BLaER1 (cell line): ENCODE measurements around the gene PIP4K2B.

Source experiments
- H3K27ac ChIP-seq: shearing (Covaris generic); formaldehyde crosslinking; 2 replicates; pipeline ENCODE4 v1.8.1; 2022
- H3K27me3 ChIP-seq: shearing (Covaris generic); formaldehyde crosslinking; 2 replicates; pipeline ENCODE4 v1.8.1; 2022
- H3K36me3 ChIP-seq: shearing (Covaris generic); formaldehyde crosslinking; 2 replicates; pipeline ENCODE4 v1.8.1; 2022
- H3K4me1 ChIP-seq: shearing (Covaris generic); formaldehyde crosslinking; 2 replicates; pipeline ENCODE4 v1.8.1; 2022
- H3K4me2 ChIP-seq: shearing (Covaris generic); formaldehyde crosslinking; 2 replicates; pipeline ENCODE4 v1.8.1; 2022
- H3K4me3 ChIP-seq: shearing (Covaris generic); formaldehyde crosslinking; 2 replicates; pipeline ENCODE4 v1.8.1; 2022
- H3K9ac ChIP-seq: shearing (Covaris generic); formaldehyde crosslinking; 2 replicates; pipeline ENCODE4 v1.8.1; 2022
- H3K9me3 ChIP-seq: shearing (Covaris generic); formaldehyde crosslinking; 2 replicates; pipeline ENCODE4 v1.8.1; 2022
- H4K20me1 ChIP-seq: shearing (Covaris generic); formaldehyde crosslinking; 2 replicates; pipeline ENCODE4 v1.8.1; 2022
- Cebpa-rat ChIP-seq: shearing (Covaris generic); IDR thresholded peaks from 2 replicates; pipeline ENCODE4 v1.8.1; 2022

Gene PIP4K2B

GRCh38 chr17:38725066-38725465 lies 74.3 kb downstream of the PIP4K2B start:
- peak overlapping the region; percentile 94 for H3K4me2 ChIP-seq
- no peaks in the 10 kb centered on the region for H3K27me3 ChIP-seq
- no peak overlapping the region for H3K4me3 ChIP-seq
- H3K9me3 ChIP-seq = no peaks in the 10 kb centered on the region
- H3K9ac ChIP-seq = 0 out of 2 replicates have a peak overlapping the region, but pooled peaks have one; percentile 1
- peak overlapping the region; percentile 51 for H3K27ac ChIP-seq
- peaks cover 95% of the 10 kb centered on the region for H3K4me1 ChIP-seq
- H4K20me1 ChIP-seq = peaks cover 13% of the 10 kb centered on the region; the same call in 1 of the 2 replicates
- TF ChIP-seq Cebpa-rat = no peak
- peaks cover 61% of the 10 kb centered on the region for H3K36me3 ChIP-seq

GRCh38 chr17:38724337-38724988 lies 74.9 kb downstream of the PIP4K2B start:
- Histone ChIP-seq H3K27me3 (no peaks in the 10 kb centered on the region), H3K4me1 (peaks cover 96% of the 10 kb centered on the region), H4K20me1 (peaks cover 13% of the 10 kb centered on the region; the same call in 1 of the 2 replicates), H3K9me3 (no peaks in the 10 kb centered on the region), H3K9ac (0 out of 2 replicates have a peak overlapping the region, but pooled peaks have one; percentile 1), H3K27ac (peak overlapping the region; percentile 51), H3K36me3 (peaks cover 67% of the 10 kb centered on the region), H3K4me2 (peak overlapping the region; percentile 94), H3K4me3 (no peak overlapping the region)
- TF ChIP-seq Cebpa-rat = no peak

GRCh38 chr17:38721802-38722201 lies 77.6 kb downstream of the PIP4K2B start:
- H3K9ac ChIP-seq = peak overlapping the region; percentile 60
- peaks cover 88% of the 10 kb centered on the region for H3K36me3 ChIP-seq
- H4K20me1 ChIP-seq = peaks cover 13% of the 10 kb centered on the region; the same call in 1 of the 2 replicates
- H3K4me2 ChIP-seq = peak overlapping the region; percentile 66
- H3K27me3 ChIP-seq = no peaks in the 10 kb centered on the region
- no peak for TF ChIP-seq Cebpa-rat
- H3K27ac ChIP-seq = peak overlapping the region; percentile 65
- no peaks in the 10 kb centered on the region for H3K9me3 ChIP-seq
- peaks cover 86% of the 10 kb centered on the region for H3K4me1 ChIP-seq
- H3K4me3 ChIP-seq = no peak overlapping the region

GRCh38 chr17:38720941-38721340 lies 78.4 kb downstream of the PIP4K2B start:
- H4K20me1 ChIP-seq = peaks cover 13% of the 10 kb centered on the region; the same call in 1 of the 2 replicates
- H3K4me2 ChIP-seq = peak overlapping the region; percentile 66; the same call in 1 of the 2 replicates
- H3K36me3 ChIP-seq = peaks cover 97% of the 10 kb centered on the region
- peaks cover 85% of the 10 kb centered on the region for H3K4me1 ChIP-seq
- H3K27ac ChIP-seq = no peak overlapping the region
- 0 out of 2 replicates have a peak overlapping the region, but pooled peaks have one; percentile 38 for H3K9ac ChIP-seq
- no peak overlapping the region for H3K4me3 ChIP-seq
- TF ChIP-seq Cebpa-rat = no peak
- no peaks in the 10 kb centered on the region for H3K27me3 ChIP-seq
- H3K9me3 ChIP-seq = no peaks in the 10 kb centered on the region

GRCh38 chr17:38719943-38720641 lies 79.3 kb downstream of the PIP4K2B start:
- Histone ChIP-seq H3K9ac (no peak overlapping the region), H3K4me3 (no peak overlapping the region), H3K4me2 (peak overlapping the region; percentile 66; the same call in 1 of the 2 replicates), H3K9me3 (no peaks in the 10 kb centered on the region), H3K27ac (no peak overlapping the region), H3K4me1 (peaks cover 83% of the 10 kb centered on the region), H3K27me3 (no peaks in the 10 kb centered on the region), H3K36me3 (peaks cover 97% of the 10 kb centered on the region), H4K20me1 (peaks cover 13% of the 10 kb centered on the region; the same call in 1 of the 2 replicates)
- no peak for TF ChIP-seq Cebpa-rat

- Histone ChIP-seq H3K4me2 (no peak overlapping the region), H3K4me1 (peaks cover 83% of the 10 kb centered on the region), H3K27ac (no peak overlapping the region), H4K20me1 (peaks cover 13% of the 10 kb centered on the region; the same call in 1 of the 2 replicates), H3K4me3 (no peak overlapping the region), H3K9me3 (no peaks in the 10 kb centered on the region), H3K36me3 (peaks cover 97% of the 10 kb centered on the region), H3K27me3 (no peaks in the 10 kb centered on the region), H3K9ac (peak overlapping the region; percentile 22; the same call in 1 of the 2 replicates)
- TF ChIP-seq Cebpa-rat = no peak
Observed at GRCh38 chr17:38719289-38719942, 79.9 kb downstream of the PIP4K2B start.

- H3K36me3 ChIP-seq = peaks cover 99% of the 10 kb centered on the region
- no peak overlapping the region for H3K9ac ChIP-seq
- no peaks in the 10 kb centered on the region for H3K27me3 ChIP-seq
- peaks cover 85% of the 10 kb centered on the region for H3K4me1 ChIP-seq
- no peak overlapping the region for H3K4me2 ChIP-seq
- peaks cover 13% of the 10 kb centered on the region; the same call in 1 of the 2 replicates for H4K20me1 ChIP-seq
- H3K27ac ChIP-seq = peak overlapping the region; percentile 51; the same call in 1 of the 2 replicates
- H3K9me3 ChIP-seq = no peaks in the 10 kb centered on the region
- no peak for TF ChIP-seq Cebpa-rat
- no peak overlapping the region for H3K4me3 ChIP-seq
Observed at GRCh38 chr17:38717139-38717745, 82.1 kb downstream of the PIP4K2B start.

GRCh38 chr17:38716368-38717005 lies 82.9 kb downstream of the PIP4K2B start:
- Histone ChIP-seq H3K4me2 (no peak overlapping the region), H3K4me1 (peaks cover 85% of the 10 kb centered on the region), H3K9ac (no peak overlapping the region), H3K27me3 (no peaks in the 10 kb centered on the region), H3K4me3 (no peak overlapping the region), H3K27ac (peak overlapping the region; percentile 51; the same call in 1 of the 2 replicates), H3K36me3 (peaks cover 92% of the 10 kb centered on the region), H4K20me1 (peaks cover 12% of the 10 kb centered on the region; the same call in 1 of the 2 replicates), H3K9me3 (no peaks in the 10 kb centered on the region)
- TF ChIP-seq Cebpa-rat = no peak
